Neural cell (in vitro differentiated cells): ENCODE measurements around the gene CRIP3.

Experiments
- CTCF ChIP-seq: fragments of 450-650 bp; IDR thresholded peaks from 2 replicates; pipeline ENCODE4 v1.5.1; 2014; ENCODE audit warnings: antibody characterized with exemption, mild to moderate bottlenecking, moderate library complexity; ENCODE audit not compliant: poor library complexity, severe bottlenecking
- EP300 ChIP-seq: fragments of 450-650 bp; conservative IDR thresholded peaks from 2 replicates; pipeline ENCODE4 v1.6.1; 2014; ENCODE audit warnings: antibody characterized with exemption, mild to moderate bottlenecking, moderate library complexity; ENCODE audit not compliant: poor library complexity, severe bottlenecking
- EZH2 ChIP-seq: fragments of 200-600, 300-800 bp; shearing (Covaris generic), sonication (generic); IDR thresholded peaks from 2 replicates; pipeline ENCODE4 v1.6.1; 2014; ENCODE audit warnings: antibody characterized with exemption, low read length, borderline replicate concordance, mild to moderate bottlenecking; ENCODE audit not compliant: insufficient read depth, poor library complexity, severe bottlenecking
- MXI1 ChIP-seq: fragments of 450-650 bp; conservative IDR thresholded peaks from 2 replicates; pipeline ENCODE4 v1.6.1; 2014; ENCODE audit warnings: antibody characterized with exemption, mild to moderate bottlenecking; ENCODE audit not compliant: poor library complexity, severe bottlenecking

GRCh38 chr6:43290339-43290904 lies 18.2 kb downstream of the CRIP3 start:
- no peak for TF ChIP-seq MXI1
- TF ChIP-seq CTCF = no peak
- no peak for TF ChIP-seq EP300
- TF ChIP-seq EZH2 = no peak
